Spleen (tissue), 11 donors: Measurements from ENCODE around the gene GIMAP6. TPM values are rescaled to one million over a fixed set of nuclear protein-coding genes. Genes with fewer than 3 reads are reported as not detected.
"Not testable (repeated sequence)": the region's sequence is repeated elsewhere in the genome, so short reads cannot be mapped to it uniquely, and the experiment has no call there.

Experiments used
- DNase-seq: peaks from one replicate; pipeline ENCODE4 v3.0.0-alpha.2; 2020
- H3K27ac ChIP-seq, 8 donors: fragments of 200-600 bp; sonication (generic) in 7 of 8; 1 replicate in 4 of 8; 2 replicates in 4 of 8; pipeline versions ENCODE4 v1.5.0 to v1.8.0; 2016 to 2021; ENCODE audit warnings: inconsistent platforms in 4 of 8, mild to moderate bottlenecking in 4 of 8, moderate library complexity in 1 of 8
- H3K27me3 ChIP-seq, 7 donors: fragments of 200-600 bp; sonication (generic) in 6 of 7; replicated peaks in 1 of 7; 1 replicate in 4 of 7; 2 replicates in 3 of 7; pipeline versions ENCODE4 v1.5.0 to v1.8.0; 2016 to 2021; ENCODE audit warnings: inconsistent platforms in 3 of 7, mild to moderate bottlenecking in 1 of 7
- H3K36me3 ChIP-seq, 6 donors: fragments of 200-600 bp; sonication (generic) in 5 of 6; 1 replicate in 4 of 6; 2 replicates in 2 of 6; pipeline versions ENCODE4 v1.5.0 to v1.8.0; 2016 to 2021; ENCODE audit warnings: inconsistent platforms in 2 of 6
- H3K4me1 ChIP-seq, 6 donors: fragments of 200-600 bp; sonication (generic) in 5 of 6; 1 replicate in 3 of 6; 2 replicates in 3 of 6; pipeline versions ENCODE4 v1.5.0 to v1.8.0; 2016 to 2021; ENCODE audit warnings: inconsistent platforms in 3 of 6
- H3K4me3 ChIP-seq, 8 donors: fragments of 200-600 bp; sonication (generic) in 7 of 8; 1 replicate in 4 of 8; 2 replicates in 4 of 8; pipeline versions ENCODE4 v1.5.0 to v1.8.0; 2016 to 2021; ENCODE audit warnings: inconsistent platforms in 4 of 8, mild to moderate bottlenecking in 4 of 8, moderate library complexity in 2 of 8
- H3K9me3 ChIP-seq, 8 donors: fragments of 200-600 bp; sonication (generic) in 7 of 8; 1 replicate in 4 of 8; 2 replicates in 4 of 8; pipeline versions ENCODE4 v1.5.0 to v1.8.0; 2016 to 2021; ENCODE audit warnings: inconsistent platforms in 4 of 8
- POLR2A ChIP-seq, 3 donors: fragments of 450-650 bp; IDR thresholded peaks; one replicate each; pipeline ENCODE4 v1.5.1; 2017; ENCODE audit warnings: antibody characterized with exemption in 3 of 3, mild to moderate bottlenecking in 1 of 3
- POLR2AphosphoS5 ChIP-seq, 3 donors: sonication (generic); formaldehyde crosslinking; IDR thresholded peaks; one replicate each; pipeline ENCODE4 v1.5.1; 2017; ENCODE audit warnings: antibody characterized with exemption in 3 of 3
- WGBS, 5 donors: extraction: QIAGEN DNeasy Blood & Tissue Kit in 3 of 5; methylation state at CpG; one replicate each; pipeline versions ENCODE4 v1.1.5 to v1.1.7; 2013 to 2018; 5-methylcytosine and 5-hydroxymethylcytosine counted together
- intact Hi-C: fragments of 100-400 bp; cut with DNase I; formaldehyde crosslinking; loops from one replicate; pipeline ENCODE4 v1.15.0; 2023; ENCODE audit warnings: low total_unique reads
- polyA plus RNA-seq, 3 donors: library from polyadenylated mRNA; stranded (reverse); fragments of 200-250 nt; gene quantifications; one replicate each; pipeline ENCODE4 v1.2.1, GENCODE V29; 2013
- total RNA-seq, 7 donors: library from RNA; depleted of rRNA in 3 of 7; stranded (reverse); fragments of >200 nt in 3 of 7; fragmentation: NEBNext Ultra II Directional in 4 of 7; extraction: Animal tissue kit (Norgen Biotek cat#: 25700) in 4 of 7; gene quantifications; one replicate each; pipeline versions ENCODE4 v1.1.0 to v1.2.1, GENCODE V29; 2016 to 2021
- TF ChIP-seq, protein P1 (sequence below), 11 experiments: fragments of 200-600 bp in 7 of 11; fragments of 450-650 bp in 4 of 11; sonication (generic) in 4 of 11; IDR thresholded peaks in 8 of 11; conservative IDR thresholded peaks in 3 of 11; 1 replicate in 7 of 11; 2 replicates in 4 of 11; pipeline versions ENCODE4 v1.4.0 to v1.8.0; 2016 to 2021; ENCODE audit warnings: antibody characterized with exemption in 11 of 11, inconsistent platforms in 4 of 11, mild to moderate bottlenecking in 1 of 11
- donor health status: healthy with polysubstance abuse.
- donor health status: DM: no; HTN: no; CAD: no; lungs with moderate emphysema.
- donor health status: DM: no; HTN: no; CAD: no.
- donor health status: Bipolar disorder and iron deficiency.
- donor health status: healthy.
- donor health status: DM: no; HTN: no; CAD: no.
- donor health status: DM: yes; HTN: yes; CAD: no.

Gene GIMAP6
- total and polyA plus RNA-seq, 10 donors, result 18.2 to 181 (median 102) TPM

DNA sequence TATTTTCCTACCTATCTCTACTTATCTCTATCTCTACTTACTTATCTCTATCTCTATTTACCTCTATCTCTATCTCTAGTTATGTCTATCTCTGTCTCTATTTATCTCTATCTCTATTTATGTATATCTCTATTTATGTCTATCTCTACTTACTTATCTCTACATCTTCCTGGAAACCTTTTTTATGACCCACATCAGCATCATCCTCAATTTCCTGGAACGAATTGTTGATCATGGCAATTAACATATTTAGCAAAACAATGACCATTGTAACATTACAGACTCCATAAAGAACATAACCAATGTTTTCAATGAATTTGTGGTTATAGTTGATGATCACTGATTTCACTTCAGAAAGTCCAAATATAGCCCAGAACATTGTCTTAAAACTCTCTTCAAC is 18.3 kb downstream of the GIMAP6 start:
- intact Hi-C loops, result no loop called here
- H3K36me3 ChIP-seq, result no peaks in the 10 kb centered on the region

DNA sequence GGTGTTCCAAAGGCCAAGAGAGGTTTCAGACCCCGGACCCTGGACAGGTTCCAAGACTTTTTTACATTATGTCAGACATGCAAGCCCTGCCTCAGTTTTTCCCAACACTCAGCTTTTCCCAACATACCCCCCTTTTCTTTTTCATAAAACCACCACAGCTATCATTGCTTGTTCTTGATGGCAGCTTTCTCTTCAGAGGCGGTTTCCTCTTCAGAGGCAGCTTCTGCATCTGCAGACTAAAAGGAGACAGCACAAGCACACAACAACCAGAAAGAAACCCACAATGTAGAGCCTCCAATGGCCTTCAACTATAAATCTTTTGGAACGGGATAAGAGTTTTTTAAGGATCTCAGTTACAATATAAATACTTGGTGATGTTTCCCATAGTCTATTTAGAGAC is 19.3 kb downstream of the GIMAP6 start:
- no peak for DNase-seq
- TF ChIP-seq POLR2A (IDR thresholded peaks at IDR 0.05), result no peak
- no peak for TF ChIP-seq POLR2AphosphoS5 (IDR thresholded peaks at IDR 0.05)
- TF ChIP-seq, protein P1, sequence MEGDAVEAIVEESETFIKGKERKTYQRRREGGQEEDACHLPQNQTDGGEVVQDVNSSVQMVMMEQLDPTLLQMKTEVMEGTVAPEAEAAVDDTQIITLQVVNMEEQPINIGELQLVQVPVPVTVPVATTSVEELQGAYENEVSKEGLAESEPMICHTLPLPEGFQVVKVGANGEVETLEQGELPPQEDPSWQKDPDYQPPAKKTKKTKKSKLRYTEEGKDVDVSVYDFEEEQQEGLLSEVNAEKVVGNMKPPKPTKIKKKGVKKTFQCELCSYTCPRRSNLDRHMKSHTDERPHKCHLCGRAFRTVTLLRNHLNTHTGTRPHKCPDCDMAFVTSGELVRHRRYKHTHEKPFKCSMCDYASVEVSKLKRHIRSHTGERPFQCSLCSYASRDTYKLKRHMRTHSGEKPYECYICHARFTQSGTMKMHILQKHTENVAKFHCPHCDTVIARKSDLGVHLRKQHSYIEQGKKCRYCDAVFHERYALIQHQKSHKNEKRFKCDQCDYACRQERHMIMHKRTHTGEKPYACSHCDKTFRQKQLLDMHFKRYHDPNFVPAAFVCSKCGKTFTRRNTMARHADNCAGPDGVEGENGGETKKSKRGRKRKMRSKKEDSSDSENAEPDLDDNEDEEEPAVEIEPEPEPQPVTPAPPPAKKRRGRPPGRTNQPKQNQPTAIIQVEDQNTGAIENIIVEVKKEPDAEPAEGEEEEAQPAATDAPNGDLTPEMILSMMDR (IDR thresholded peaks at IDR 0.05 in 8 of 11, conservative IDR thresholded peaks at IDR 0.05 in 3 of 11), result no peak
- Histone ChIP-seq H3K27ac (no peak overlapping the region), H3K4me3 (no peak overlapping the region), H3K27me3 (no peaks in the 10 kb centered on the region), H3K4me1 (peaks cover 0 to 5% (median 0%) of the 10 kb centered on the region in 6 donors), H3K36me3 (no peaks in the 10 kb centered on the region), H3K9me3 (peaks cover 0 to 4% (median 0%) of the 10 kb centered on the region in 8 donors)
- 60 to 88% (median 84%) methylated on average over 3 of the region's 3 CpGs for WGBS, 5 donors
- intact Hi-C loops, result no loop called here

More for the DNA sequence above, 18.3 kb downstream of the GIMAP6 start:
- no peak for DNase-seq
- WGBS, 5 donors, result 53 to 73% (median 66%) methylated on average over 1 of the region's 1 CpG
- H3K27ac ChIP-seq, result no peak overlapping the region
- TF ChIP-seq POLR2A (IDR thresholded peaks at IDR 0.05), result no peak
- TF ChIP-seq POLR2AphosphoS5 (IDR thresholded peaks at IDR 0.05), result no peak
- TF ChIP-seq, protein P1 (IDR thresholded peaks at IDR 0.05 in 8 of 11, conservative IDR thresholded peaks at IDR 0.05 in 3 of 11), result no peak
- no peak overlapping the region for H3K4me3 ChIP-seq
- peaks cover 0 to 5% (median 0%) of the 10 kb centered on the region in 6 donors for H3K4me1 ChIP-seq
- H3K27me3 ChIP-seq, result no peaks in the 10 kb centered on the region
- peaks cover 0 to 4% (median 0%) of the 10 kb centered on the region in 8 donors for H3K9me3 ChIP-seq

DNA sequence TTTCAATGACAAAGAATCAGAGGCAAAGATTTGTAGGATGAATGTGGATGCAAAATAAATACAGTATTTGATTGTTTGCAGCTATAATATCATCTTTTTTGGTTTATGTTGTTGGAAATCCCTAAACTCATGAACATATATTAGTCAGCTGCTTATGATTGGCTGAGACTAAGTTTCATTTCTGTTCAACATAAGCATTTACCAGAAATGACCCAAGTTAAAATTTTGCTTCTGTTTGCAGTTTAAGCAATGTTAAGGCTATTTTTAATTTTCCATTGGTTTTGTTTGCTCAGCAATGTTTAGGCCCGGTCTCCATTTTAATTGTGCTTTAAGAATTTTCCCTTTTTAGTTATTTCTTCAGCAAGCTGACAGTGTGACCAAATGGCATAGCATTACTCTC is 22.0 kb downstream of the GIMAP6 start:
- intact Hi-C loops, result no loop called here
- Histone ChIP-seq H3K4me1 (peaks cover 0 to 5% (median 0%) of the 10 kb centered on the region in 6 donors), H3K27me3 (no peaks in the 10 kb centered on the region), H3K4me3 (no peak overlapping the region), H3K9me3 (no peaks in the 10 kb centered on the region), H3K27ac (peak overlapping the region in 2 of 8 donors; percentile 43 to 49), H3K36me3 (no peaks in the 10 kb centered on the region)
- WGBS, 5 donors, result 26 to 79% (median 59%) methylated on average over 1 of the region's 1 CpG
- no peak for TF ChIP-seq POLR2AphosphoS5 (IDR thresholded peaks at IDR 0.05)
- no peak for TF ChIP-seq POLR2A (IDR thresholded peaks at IDR 0.05)
- DNase-seq, result no peak

DNA sequence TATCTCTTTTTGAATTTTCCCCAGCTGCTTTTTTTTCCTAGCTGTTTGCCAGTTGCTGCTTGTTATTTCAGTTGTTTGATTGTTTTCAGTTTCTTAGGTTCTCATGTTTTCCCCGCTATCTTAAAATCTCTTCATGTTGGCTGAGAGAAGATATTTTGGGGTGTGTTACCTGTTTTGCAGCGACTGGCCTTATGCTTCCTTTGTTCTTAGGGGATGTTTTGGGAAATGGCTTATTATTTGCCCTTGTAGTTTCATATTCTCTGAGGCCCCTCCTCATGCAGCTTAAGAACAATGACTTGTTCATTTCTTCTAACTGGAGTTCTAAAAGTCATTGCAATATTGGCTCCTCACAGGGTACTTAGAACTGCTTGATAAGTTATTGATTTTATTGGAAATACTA is 28.6 kb downstream of the GIMAP6 start:
- DNase-seq, H3K4me3 ChIP-seq, H3K9me3 ChIP-seq, intact Hi-C loops, H3K36me3 ChIP-seq, H3K27me3 ChIP-seq, H3K4me1 ChIP-seq: not testable (repeated sequence)
- H3K27ac ChIP-seq, result peak overlapping the region in 2 of 8 donors; percentile 18 to 21
- WGBS, 5 donors, result 43 to 72% (median 71%) methylated on average over 2 of the region's 2 CpGs

DNA sequence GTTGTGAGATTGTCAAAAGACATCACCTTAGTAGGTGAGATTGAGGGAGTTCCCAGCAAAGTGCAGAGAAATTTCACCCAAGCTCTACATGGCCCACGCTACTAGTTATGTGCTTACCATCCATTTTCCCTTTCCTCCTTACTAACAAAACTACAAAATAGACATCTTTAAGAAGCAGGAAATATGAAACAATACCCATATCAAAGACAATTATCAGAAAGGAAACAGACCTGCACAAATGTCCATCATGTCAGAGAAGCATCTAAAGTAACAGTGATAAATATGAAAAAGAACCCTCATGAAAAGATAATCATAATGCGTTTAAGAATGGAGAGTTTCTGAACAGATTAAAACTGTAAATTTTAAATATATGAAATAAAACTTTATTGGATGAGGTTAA is 36.8 kb downstream of the GIMAP6 start:
- DNase-seq, result no peak
- H3K4me3 ChIP-seq, result no peak overlapping the region
- intact Hi-C loops, result no loop called here
- peaks cover 0 to 37% (median 25%) of the 10 kb centered on the region in 8 donors for H3K9me3 ChIP-seq
- TF ChIP-seq POLR2AphosphoS5 (IDR thresholded peaks at IDR 0.05) (no peak), POLR2A (IDR thresholded peaks at IDR 0.05) (no peak)
- TF ChIP-seq, protein P1 (IDR thresholded peaks at IDR 0.05 in 8 of 11, conservative IDR thresholded peaks at IDR 0.05 in 3 of 11), result no peak
- no peaks in the 10 kb centered on the region for H3K27me3 ChIP-seq
- H3K36me3 ChIP-seq, result no peaks in the 10 kb centered on the region
- peaks cover 0 to 13% (median 3%) of the 10 kb centered on the region in 6 donors for H3K4me1 ChIP-seq
- H3K27ac ChIP-seq, result no peak overlapping the region
- 69 to 83% (median 75%) methylated on average over 2 of the region's 2 CpGs for WGBS, 5 donors
